HEK293 (cell line): ENCODE results near the gene NPNT.

Experiments
- CTCF ChIA-PET: fragments of 350-600 bp; formaldehyde crosslinking; extraction: SDS; loops from one replicate; lab custom pipeline; 2021; ENCODE audit warnings: antibody characterized with exemption; lab: Yijun Ruan, JAX
- POLR2A ChIA-PET: fragments of 300-600 bp; formaldehyde crosslinking; extraction: SDS; loops from one replicate; lab custom pipeline; 2020; ENCODE audit warnings: antibody characterized with exemption, inconsistent platforms; lab: Yijun Ruan, JAX
- H3K27ac ChIP-seq: fragments of 200-500 bp; sonication (Bioruptor generic); 2 replicates; pipeline ENCODE4 v1.5.1; 2014; ENCODE audit warnings: low read depth, low read length, control low read depth, inconsistent platforms; ENCODE audit errors: extremely low read depth
- H3K36me3 ChIP-seq, 2 experiments: fragments of 200-500 bp in 1 of 2; sonication (Bioruptor generic) in 1 of 2; 1 replicate in 1 of 2; 2 replicates in 1 of 2; pipeline ENCODE4 v1.5.1; 2014 to 2017; ENCODE audit warnings: inconsistent platforms in 2 of 2, low read length in 2 of 2; ENCODE audit not compliant: control insufficient read depth in 2 of 2, insufficient read depth in 1 of 2
- H3K4me1 ChIP-seq: fragments of 200-500 bp; sonication (Bioruptor generic); 2 replicates; pipeline ENCODE4 v1.5.1; 2014; ENCODE audit warnings: mild to moderate bottlenecking, low read length, inconsistent platforms; ENCODE audit not compliant: control insufficient read depth, insufficient read depth
- H3K4me3 ChIP-seq: 2 replicates; pipeline ENCODE4 v1.5.1; 2011; ENCODE audit warnings: low read depth, mild to moderate bottlenecking, control low read depth, low read length, moderate library complexity
- H3K9me3 ChIP-seq: fragments of 200-500 bp; sonication (Bioruptor generic); 2 replicates; pipeline ENCODE4 v1.5.1; 2014; ENCODE audit warnings: low read depth, low read length, inconsistent platforms; ENCODE audit not compliant: control insufficient read depth, insufficient read depth
- FEZF1 ChIP-seq: fragments of 450-650 bp; formaldehyde crosslinking; IDR thresholded peaks from 2 replicates; pipeline ENCODE4 v1.5.1; 2016; ENCODE audit warnings: missing biosample characterization, missing genetic modification characterization
- IKZF3 ChIP-seq: fragments of 450-650 bp; IDR thresholded peaks from 2 replicates; pipeline ENCODE4 v1.5.0; 2018; ENCODE audit warnings: missing biosample characterization, mild to moderate bottlenecking, missing genetic modification characterization, moderate library complexity
- KLF1 ChIP-seq: fragments of 450-650 bp; formaldehyde crosslinking; IDR thresholded peaks from 2 replicates; pipeline ENCODE4 v1.5.1; 2016; ENCODE audit warnings: missing biosample characterization, missing genetic modification characterization
- KLF7 ChIP-seq: fragments of 450-650 bp; formaldehyde crosslinking; IDR thresholded peaks from 2 replicates; pipeline ENCODE4 v1.5.1; 2016; ENCODE audit warnings: missing biosample characterization, missing genetic modification characterization, borderline replicate concordance
- REPIN1 ChIP-seq: fragments of 450-650 bp; formaldehyde crosslinking; IDR thresholded peaks from 2 replicates; pipeline ENCODE4 v1.5.1; 2017; ENCODE audit warnings: missing biosample characterization, missing genetic modification characterization, low read depth
- SP7 ChIP-seq: fragments of 450-650 bp; formaldehyde crosslinking; IDR thresholded peaks from 2 replicates; pipeline ENCODE4 v1.5.1; 2016; ENCODE audit warnings: missing biosample characterization, missing genetic modification characterization
- ZNF114 ChIP-seq: fragments of 450-650 bp; formaldehyde crosslinking; IDR thresholded peaks from 2 replicates; pipeline ENCODE4 v1.5.0; 2017; ENCODE audit warnings: missing biosample characterization, missing genetic modification characterization
- ZNF16 ChIP-seq: fragments of 450-650 bp; formaldehyde crosslinking; IDR thresholded peaks from 2 replicates; pipeline ENCODE4 v1.5.1; 2016; ENCODE audit warnings: low read depth, missing biosample characterization, missing genetic modification characterization
- ZNF169 ChIP-seq: fragments of 450-650 bp; formaldehyde crosslinking; IDR thresholded peaks from 2 replicates; pipeline ENCODE4 v1.5.1; 2016; ENCODE audit warnings: missing biosample characterization, missing genetic modification characterization
- ZNF175 ChIP-seq: fragments of 450-650 bp; formaldehyde crosslinking; IDR thresholded peaks from 2 replicates; pipeline ENCODE4 v1.5.1; 2016; ENCODE audit warnings: missing biosample characterization, missing genetic modification characterization
- ZNF202 ChIP-seq: fragments of 450-650 bp; formaldehyde crosslinking; IDR thresholded peaks from 2 replicates; pipeline ENCODE4 v1.5.1; 2016; ENCODE audit warnings: missing biosample characterization, missing genetic modification characterization, borderline replicate concordance
- ZNF266 ChIP-seq: fragments of 450-650 bp; formaldehyde crosslinking; IDR thresholded peaks from 2 replicates; pipeline ENCODE4 v1.5.1; 2016; ENCODE audit warnings: missing biosample characterization, missing genetic modification characterization, low read depth
- ZNF341 ChIP-seq: fragments of 450-650 bp; formaldehyde crosslinking; IDR thresholded peaks from 2 replicates; pipeline ENCODE4; 2016; ENCODE audit warnings: low read depth, missing biosample characterization, missing genetic modification characterization
- ZNF366 ChIP-seq: fragments of 450-650 bp; formaldehyde crosslinking; conservative IDR thresholded peaks from 2 replicates; pipeline ENCODE4 v1.5.1; 2016; ENCODE audit warnings: missing biosample characterization, missing genetic modification characterization
- ZNF560 ChIP-seq: fragments of 450-650 bp; formaldehyde crosslinking; IDR thresholded peaks from 2 replicates; pipeline ENCODE4 v1.5.1; 2017; ENCODE audit warnings: missing biosample characterization, missing genetic modification characterization, borderline replicate concordance
- ZNF747 ChIP-seq: fragments of 450-650 bp; formaldehyde crosslinking; IDR thresholded peaks from 2 replicates; pipeline ENCODE4 v1.5.1; 2016; ENCODE audit warnings: missing biosample characterization, missing genetic modification characterization
- ZNF76 ChIP-seq: fragments of 450-650 bp; formaldehyde crosslinking; IDR thresholded peaks from 2 replicates; pipeline ENCODE4; 2016; ENCODE audit warnings: low read depth, missing biosample characterization, missing genetic modification characterization, borderline replicate concordance
- TF ChIP-seq, protein P1 (sequence below): fragments of 450-650 bp; formaldehyde crosslinking; IDR thresholded peaks from 2 replicates; pipeline ENCODE4 v1.5.1; 2016; ENCODE audit warnings: missing biosample characterization, missing genetic modification characterization
- TF ChIP-seq, protein P2 (sequence below): fragments of 450-650 bp; formaldehyde crosslinking; IDR thresholded peaks from 2 replicates; pipeline ENCODE4 v1.5.1; 2016; ENCODE audit warnings: missing biosample characterization, missing genetic modification characterization
- TF ChIP-seq, protein P3 (sequence below): fragments of 450-650 bp; formaldehyde crosslinking; IDR thresholded peaks from 2 replicates; pipeline ENCODE4; 2016; ENCODE audit warnings: missing biosample characterization, missing genetic modification characterization
- TF ChIP-seq, protein P4 (sequence below): fragments of 450-650 bp; formaldehyde crosslinking; IDR thresholded peaks from 2 replicates; pipeline ENCODE4 v1.5.1; 2016; ENCODE audit warnings: missing biosample characterization, missing genetic modification characterization, low read depth

NPNT gene

DNA sequence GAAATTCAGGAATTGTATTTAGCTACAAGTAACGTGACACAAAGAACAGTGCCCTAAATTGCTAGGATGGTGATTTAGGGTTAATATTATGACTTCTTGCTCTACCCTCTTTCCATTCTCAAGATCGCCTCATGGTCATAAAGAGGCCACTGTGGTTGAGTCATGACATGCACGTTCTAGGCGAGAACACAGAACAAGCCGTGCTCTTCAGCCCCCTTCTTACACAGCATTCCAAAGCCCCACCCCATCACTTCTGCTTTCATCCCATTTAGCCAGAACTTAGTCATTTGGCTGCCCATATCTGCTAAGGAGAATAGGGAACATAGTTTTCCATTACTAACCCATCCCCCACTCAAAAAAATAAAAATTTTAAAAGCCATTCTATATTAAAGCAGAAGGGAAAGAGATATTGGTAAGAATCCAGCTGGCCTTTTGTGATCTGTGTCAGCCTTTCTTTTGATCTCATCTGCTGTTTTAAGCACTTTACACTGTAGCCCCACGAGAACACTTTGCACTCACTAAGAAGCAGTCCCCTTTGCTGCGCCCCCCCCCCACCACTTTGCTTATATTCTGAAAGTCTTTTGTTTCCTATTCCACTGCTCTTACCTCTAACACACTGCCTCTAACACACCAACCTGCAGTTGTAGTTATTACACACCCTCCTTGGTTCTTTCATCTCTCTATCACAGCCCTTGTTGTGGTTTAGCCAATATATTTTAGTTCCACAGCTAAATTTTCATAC is 28.4 kb downstream of the NPNT start (continued):
- TF ChIP-seq ZNF16 (tag by site-specific recombination), result no peak
- TF ChIP-seq ZNF175, result no peak
- TF ChIP-seq SP7 (tag by site-specific recombination), result no peak
- TF ChIP-seq, protein P1, sequence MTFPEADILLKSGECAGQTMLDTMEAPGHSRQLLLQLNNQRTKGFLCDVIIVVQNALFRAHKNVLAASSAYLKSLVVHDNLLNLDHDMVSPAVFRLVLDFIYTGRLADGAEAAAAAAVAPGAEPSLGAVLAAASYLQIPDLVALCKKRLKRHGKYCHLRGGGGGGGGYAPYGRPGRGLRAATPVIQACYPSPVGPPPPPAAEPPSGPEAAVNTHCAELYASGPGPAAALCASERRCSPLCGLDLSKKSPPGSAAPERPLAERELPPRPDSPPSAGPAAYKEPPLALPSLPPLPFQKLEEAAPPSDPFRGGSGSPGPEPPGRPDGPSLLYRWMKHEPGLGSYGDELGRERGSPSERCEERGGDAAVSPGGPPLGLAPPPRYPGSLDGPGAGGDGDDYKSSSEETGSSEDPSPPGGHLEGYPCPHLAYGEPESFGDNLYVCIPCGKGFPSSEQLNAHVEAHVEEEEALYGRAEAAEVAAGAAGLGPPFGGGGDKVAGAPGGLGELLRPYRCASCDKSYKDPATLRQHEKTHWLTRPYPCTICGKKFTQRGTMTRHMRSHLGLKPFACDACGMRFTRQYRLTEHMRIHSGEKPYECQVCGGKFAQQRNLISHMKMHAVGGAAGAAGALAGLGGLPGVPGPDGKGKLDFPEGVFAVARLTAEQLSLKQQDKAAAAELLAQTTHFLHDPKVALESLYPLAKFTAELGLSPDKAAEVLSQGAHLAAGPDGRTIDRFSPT (tag by site-specific recombination), result no peak
- no peak for TF ChIP-seq ZNF366 (tag by site-specific recombination)

DNA sequence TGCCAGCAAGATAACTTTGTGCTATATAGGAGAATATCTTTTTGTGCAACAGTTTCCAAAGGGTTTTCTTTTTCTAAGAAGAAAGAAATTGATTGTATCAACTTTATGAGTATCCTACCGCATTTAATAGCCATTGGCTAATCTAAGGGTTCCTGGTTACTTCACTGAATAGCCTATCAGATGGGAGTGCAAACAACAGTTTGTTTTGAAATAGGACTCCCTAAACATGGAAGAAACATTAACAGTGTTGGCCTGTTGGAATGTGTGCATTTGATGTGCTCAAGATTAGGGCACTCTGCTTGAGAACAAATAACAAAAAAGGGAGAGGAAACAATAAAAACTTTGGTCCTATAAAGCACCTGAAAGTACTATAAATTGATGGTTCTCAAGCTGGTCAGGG is 29.1 kb downstream of the NPNT start:
- H3K9me3 ChIP-seq, result no peaks in the 10 kb centered on the region
- H3K36me3 ChIP-seq, result no peaks in the 10 kb centered on the region; a peak in 1 of 3 replicates
- no peak overlapping the region for H3K4me3 ChIP-seq
- POLR2A ChIA-PET, result no interaction called here
- no peak for TF ChIP-seq ZNF747
- no peak for TF ChIP-seq KLF7 (tag by site-specific recombination)
- TF ChIP-seq, protein P2, sequence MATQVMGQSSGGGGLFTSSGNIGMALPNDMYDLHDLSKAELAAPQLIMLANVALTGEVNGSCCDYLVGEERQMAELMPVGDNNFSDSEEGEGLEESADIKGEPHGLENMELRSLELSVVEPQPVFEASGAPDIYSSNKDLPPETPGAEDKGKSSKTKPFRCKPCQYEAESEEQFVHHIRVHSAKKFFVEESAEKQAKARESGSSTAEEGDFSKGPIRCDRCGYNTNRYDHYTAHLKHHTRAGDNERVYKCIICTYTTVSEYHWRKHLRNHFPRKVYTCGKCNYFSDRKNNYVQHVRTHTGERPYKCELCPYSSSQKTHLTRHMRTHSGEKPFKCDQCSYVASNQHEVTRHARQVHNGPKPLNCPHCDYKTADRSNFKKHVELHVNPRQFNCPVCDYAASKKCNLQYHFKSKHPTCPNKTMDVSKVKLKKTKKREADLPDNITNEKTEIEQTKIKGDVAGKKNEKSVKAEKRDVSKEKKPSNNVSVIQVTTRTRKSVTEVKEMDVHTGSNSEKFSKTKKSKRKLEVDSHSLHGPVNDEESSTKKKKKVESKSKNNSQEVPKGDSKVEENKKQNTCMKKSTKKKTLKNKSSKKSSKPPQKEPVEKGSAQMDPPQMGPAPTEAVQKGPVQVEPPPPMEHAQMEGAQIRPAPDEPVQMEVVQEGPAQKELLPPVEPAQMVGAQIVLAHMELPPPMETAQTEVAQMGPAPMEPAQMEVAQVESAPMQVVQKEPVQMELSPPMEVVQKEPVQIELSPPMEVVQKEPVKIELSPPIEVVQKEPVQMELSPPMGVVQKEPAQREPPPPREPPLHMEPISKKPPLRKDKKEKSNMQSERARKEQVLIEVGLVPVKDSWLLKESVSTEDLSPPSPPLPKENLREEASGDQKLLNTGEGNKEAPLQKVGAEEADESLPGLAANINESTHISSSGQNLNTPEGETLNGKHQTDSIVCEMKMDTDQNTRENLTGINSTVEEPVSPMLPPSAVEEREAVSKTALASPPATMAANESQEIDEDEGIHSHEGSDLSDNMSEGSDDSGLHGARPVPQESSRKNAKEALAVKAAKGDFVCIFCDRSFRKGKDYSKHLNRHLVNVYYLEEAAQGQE, result no peak
- TF ChIP-seq FEZF1 (tag by site-specific recombination), result no peak
- TF ChIP-seq REPIN1 (tag by site-specific recombination), result no peak
- TF ChIP-seq, protein P3, sequence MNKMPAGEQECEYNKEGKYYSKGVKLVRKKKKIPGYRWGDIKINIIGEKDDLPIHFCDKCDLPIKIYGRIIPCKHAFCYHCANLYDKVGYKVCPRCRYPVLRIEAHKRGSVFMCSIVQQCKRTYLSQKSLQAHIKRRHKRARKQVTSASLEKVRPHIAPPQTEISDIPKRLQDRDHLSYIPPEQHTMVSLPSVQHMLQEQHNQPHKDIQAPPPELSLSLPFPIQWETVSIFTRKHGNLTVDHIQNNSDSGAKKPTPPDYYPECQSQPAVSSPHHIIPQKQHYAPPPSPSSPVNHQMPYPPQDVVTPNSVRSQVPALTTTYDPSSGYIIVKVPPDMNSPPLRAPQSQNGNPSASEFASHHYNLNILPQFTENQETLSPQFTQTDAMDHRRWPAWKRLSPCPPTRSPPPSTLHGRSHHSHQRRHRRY (tag by site-specific recombination), result no peak
- TF ChIP-seq ZNF202 (tag by site-specific recombination), result no peak
- no peak for TF ChIP-seq ZNF114 (tag by site-specific recombination)
- no peak for TF ChIP-seq ZNF341 (tag by site-specific recombination)
- TF ChIP-seq ZNF560 (tag by site-specific recombination), result no peak
- TF ChIP-seq, protein P4, sequence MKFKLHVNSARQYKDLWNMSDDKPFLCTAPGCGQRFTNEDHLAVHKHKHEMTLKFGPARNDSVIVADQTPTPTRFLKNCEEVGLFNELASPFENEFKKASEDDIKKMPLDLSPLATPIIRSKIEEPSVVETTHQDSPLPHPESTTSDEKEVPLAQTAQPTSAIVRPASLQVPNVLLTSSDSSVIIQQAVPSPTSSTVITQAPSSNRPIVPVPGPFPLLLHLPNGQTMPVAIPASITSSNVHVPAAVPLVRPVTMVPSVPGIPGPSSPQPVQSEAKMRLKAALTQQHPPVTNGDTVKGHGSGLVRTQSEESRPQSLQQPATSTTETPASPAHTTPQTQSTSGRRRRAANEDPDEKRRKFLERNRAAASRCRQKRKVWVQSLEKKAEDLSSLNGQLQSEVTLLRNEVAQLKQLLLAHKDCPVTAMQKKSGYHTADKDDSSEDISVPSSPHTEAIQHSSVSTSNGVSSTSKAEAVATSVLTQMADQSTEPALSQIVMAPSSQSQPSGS (tag by site-specific recombination), result no peak
- no peak for TF ChIP-seq KLF1
- TF ChIP-seq IKZF3 (tag by site-specific recombination), result no peak
- TF ChIP-seq ZNF266 (tag by site-specific recombination), result no peak
- TF ChIP-seq ZNF169, result no peak
- TF ChIP-seq ZNF76, result no peak
- CTCF ChIA-PET, result no interaction called here
- H3K27ac ChIP-seq, result no peak overlapping the region
- no peaks in the 10 kb centered on the region; the same call in 1 of the 2 replicates for H3K4me1 ChIP-seq
